Right lung (tissue), 5 donors: Measurements from ENCODE around the gene LGALS1. TPM values are rescaled to one million over a fixed set of nuclear protein-coding genes. Genes with fewer than 3 reads are reported as not detected.
"Not testable (repeated sequence)": the region's sequence is repeated elsewhere in the genome, so short reads cannot be mapped to it uniquely, and the experiment has no call there.

Source experiments
- DNase-seq, 2 donors: peaks; one replicate each; pipeline ENCODE4 v3.0.0-alpha.2; 2013
- polyA plus RNA-seq, 5 donors: library from polyadenylated mRNA; unstranded; fragments of 120-200 nt; gene quantifications; one replicate each; pipeline versions ENCODE4 v1.2.1 to v1.2.3, GENCODE V29; 2013; ENCODE audit warnings: inconsistent platforms in 1 of 5, low replicate concordance in 1 of 5; ENCODE audit not compliant: insufficient read length in 5 of 5, insufficient read depth in 1 of 5

LGALS1 gene
- polyA plus RNA-seq, 5 donors = 571 to 929 (median 646) TPM

DNA sequence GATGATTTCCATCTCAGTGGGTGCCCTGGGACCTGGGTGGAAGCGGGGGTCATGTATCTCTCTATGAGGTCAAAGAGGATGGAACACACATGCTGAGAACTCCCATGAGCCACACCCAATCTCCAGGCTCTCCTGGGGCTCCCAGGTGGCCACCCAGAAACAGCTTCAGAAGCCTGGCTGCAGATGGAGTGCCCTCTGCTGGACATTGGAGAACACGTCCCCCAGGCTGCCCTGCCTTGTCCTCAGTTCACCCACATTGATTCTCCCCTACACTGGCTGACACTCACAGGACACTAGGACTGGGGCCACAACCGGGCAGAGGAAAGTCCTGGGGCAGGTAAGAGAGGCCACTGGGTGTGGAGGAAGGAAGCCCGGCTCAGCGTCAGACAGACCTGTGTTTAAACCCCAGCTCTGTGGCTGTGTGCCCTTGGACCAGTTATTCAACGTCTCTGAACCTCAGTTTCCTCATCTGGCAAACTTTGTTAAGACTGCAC, 6.2 kb downstream of the LGALS1 start:
- peak; percentile 28 to 53 for DNase-seq

DNA sequence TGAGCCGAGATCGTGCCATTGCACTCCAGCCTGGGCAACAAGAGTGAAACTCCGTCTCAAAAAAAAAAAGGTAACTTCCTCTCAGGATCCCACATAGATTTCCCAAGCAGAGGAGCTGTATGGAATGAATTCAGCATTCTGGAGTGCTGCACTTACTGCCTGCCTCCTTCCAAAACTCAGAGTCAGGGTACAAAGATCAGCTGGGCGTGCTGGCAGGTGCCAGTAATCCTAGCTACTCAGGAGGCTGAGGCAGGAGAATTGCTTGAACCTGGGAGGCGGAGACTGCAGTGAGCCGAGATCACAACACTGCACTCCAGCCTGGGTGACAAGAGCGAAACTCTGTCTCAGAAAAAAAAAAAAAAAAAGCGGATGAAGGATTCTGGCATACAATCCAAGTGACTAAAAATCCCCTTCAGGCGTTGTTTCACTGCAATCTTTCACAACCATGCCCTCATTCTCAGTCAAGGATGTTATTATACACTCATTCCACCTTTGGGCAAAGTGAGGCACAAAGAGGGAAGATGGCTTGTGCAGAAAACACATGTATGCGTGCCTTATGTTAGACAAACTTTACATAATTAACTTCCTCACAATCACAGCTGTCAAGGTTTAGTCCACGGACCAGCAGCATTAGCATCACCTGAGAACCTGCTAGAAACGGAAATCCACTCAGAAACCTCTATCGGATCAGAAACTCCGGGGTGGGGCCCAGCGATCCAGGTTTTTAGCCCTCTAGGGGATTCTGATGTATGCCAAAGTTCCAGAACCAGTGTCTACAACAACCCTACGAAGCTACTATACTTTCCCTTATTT, 9.6 kb downstream of the LGALS1 start:
- DNase-seq = no peak

DNA sequence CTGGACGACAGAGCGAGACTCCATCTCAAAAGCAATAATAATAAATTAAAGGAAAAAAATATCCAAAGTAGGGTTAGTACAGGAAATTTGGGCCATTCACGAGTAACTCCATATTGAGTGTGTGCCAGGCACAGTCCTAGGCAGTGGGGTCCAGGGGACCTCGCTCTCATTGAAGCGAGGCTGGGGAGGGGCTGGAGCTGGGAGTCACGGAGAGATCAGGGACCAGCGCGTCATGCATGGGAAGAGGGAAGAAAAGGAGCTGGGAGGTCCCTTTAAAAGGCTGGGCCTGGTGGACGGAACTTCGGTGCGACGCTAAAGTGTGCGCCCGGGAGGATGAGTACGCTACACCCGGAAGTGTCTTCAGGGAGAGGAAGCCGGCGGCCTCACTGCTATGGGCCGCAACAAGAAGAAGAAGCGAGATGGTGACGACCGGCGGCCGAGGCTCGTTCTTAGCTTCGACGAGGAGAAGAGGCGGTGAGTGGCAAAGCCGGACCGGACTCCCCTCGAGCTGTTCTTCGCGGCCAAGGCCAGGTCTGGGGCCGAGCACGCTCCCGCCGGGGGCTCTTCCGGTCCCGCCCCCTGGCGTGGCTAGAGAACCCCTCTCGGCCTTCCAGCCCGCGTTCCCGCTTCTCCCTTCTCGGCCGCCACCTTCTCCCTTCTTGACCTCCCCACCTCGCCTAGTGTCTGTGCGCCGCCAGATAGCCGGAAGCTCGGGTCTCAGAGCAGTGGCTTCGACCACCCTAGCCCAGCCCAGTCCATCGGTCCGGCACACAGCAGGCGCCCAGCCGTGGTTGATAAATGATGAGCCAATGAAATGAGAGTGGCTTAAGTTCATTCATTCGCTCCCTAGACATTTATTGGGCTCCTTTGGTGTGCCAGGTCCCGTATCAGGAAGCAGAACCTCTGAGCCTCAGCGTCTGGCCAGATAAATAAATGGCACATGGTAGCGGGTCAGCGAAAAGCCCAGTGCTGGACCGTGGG, 10.9 kb downstream of the LGALS1 start, which contains the start of gene NOL12:
TSS of gene NOL12 (plus strand) at position 342 of the 981 bp plus-strand sequence. CDS start at position 392, 50 bp downstream.
- DNase-seq = peak; percentile 89 to 91

DNA sequence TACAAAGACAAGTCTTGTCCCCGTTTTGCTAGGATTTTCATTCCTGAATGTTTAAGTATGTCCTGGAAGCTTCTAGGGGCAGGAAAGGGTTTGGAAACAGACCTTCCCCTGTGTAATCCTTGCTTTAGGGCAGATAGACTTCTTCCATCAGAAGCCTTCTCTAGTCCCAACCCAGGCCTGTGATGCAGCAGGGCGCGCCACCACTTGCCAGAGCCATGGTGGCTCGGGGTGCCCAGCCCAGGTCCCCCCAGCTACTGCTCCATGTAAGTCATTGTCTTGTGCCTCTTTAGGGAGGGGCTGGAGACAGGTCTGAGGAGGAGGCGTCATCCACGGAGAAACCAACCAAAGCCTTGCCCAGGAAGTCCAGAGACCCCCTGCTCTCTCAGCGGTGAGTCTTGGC, 15.0 kb downstream of the LGALS1 start:
- DNase-seq = no peak

DNA sequence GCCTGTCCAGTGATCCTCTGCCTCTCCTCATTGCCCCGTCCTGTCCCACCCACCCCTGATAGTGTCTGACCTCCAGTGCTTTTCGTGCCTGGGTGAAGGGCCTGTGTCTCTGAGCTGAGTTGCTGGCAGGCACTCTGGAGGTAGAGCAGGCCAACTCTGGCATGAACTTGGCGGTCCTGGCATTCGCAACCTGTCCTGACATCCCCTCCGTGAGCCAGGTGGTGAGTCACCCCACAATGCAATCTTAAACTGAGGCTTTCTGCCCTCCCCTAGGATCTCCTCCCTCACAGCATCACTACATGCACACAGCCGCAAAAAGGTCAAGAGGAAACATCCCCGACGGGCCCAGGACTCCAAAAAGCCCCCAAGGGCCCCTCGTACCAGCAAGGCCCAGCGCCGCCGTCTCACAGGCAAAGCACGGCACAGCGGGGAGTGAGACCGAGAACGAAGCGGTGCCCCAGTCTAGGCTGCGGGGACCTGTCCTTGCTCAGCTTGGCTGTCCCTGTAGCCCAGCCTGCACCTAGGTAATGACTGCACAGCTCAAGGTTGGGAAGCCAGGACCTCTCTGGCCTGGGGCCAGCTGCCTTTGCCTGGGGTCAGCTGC, 15.6 kb downstream of the LGALS1 start:
- DNase-seq = no peak

DNA sequence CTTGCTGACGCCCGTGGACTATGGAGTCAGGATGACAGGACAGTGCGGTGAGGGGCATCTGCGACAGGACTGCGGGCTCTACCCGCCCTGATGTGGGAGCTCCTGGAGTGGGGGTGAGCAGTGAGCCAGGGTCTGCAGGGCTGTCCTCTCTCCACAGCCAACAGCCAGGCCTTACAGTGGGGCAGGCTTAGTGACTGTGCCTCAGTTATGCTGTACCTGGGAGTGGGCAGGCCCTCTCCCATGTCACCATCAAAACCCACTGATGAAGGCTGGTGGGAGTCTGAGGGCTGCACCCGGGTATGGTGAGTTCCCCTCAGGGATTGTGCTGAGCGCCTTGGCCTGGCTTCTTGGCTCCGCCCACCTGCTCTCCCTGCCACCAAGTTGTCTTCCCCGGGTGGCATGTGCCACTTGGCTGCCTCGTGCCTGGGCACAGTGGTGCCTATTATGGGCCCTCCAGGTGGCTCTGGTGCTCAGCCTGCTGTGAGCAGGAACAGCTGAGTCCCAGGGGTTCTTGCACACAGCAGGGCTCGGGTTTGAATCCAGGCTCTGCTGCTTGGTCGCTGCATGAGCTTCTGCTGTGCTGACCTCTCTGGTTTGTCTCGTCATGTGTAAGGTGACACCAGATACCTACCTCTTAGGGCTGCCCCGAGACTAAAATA, 17.3 kb downstream of the LGALS1 start:
- DNase-seq = no peak

DNA sequence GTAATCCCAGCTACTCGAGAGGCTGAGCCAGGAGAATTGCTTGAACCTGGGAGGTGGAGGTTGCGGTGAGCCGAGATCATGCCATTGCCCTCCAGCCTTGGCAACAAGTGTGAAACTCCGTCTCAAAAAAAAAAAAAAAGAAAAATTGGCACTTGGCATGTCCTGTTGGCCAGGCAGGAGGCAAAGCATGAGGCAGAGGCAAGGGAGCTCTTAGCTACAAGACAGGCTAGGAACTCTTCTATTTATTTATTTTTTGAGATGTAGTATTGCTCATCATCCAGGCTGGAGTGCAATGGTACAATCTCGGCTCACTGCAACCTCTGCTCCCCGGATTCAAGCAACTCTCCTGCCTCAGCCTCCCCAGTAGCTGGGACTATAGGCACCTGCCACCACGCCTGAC, 18.7 kb downstream of the LGALS1 start:
- not testable (repeated sequence) for DNase-seq

DNA sequence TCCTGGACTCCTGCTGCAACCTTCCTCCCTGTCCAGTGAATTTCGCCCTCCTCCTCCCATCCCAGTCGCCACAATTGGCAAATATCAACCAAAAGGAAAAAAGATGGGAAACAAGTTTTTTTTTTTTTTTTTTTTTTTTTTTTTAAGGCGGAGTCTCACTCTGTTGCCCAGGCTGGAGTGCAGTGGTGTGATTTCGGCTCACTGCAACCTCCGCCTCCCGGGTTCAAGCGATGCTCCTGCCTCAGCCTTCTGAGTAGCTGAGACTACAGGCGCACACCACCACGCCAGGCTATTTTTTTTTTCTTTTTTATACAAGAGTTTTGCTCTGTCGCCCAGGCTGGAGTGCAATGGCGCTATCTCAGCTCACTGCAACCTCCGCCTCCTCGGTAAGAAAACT, 20.8 kb downstream of the LGALS1 start:
- not testable (repeated sequence) for DNase-seq

DNA sequence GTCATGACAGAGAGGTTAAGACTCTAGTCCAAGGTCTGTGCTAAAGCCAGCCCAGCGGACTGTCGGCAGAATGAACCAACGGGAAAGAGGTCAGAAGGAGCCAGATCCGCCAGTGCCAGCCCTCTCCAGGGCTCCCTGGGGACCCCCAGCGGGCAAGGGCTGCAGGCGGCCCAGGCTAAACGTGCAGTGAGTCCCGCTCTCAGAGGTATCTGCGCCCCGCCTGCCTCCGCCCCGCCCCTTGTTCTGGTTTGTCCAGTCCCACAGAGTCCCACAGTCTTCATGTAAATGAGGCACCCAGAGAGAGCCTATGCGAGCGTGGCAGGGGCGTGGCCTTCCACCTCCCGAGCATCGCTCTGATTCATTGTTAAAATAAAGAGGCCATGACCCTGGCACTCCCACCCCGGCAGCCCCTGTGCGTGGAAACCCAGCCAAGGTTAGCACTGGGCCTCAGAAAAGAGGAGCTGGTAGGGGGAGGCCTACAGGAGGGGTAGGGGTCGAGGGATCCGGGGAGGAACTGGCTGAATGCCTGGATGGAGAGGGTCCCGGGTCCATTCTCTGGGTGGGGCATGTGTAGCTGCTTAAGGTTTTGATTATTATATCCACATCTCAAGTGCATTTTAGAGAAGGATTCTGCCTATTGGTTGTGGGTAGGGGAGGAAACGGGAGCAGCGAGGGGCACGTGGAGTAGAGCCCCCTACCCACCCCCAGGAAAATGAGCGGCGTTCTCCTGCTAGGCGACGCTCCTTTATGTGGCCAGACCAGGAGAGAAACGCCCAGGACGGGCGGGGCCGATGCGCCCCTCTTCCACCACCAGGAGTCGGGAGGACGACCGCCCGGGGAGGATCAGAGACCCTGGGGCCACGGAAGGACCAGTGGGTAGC, 21.5 kb downstream of the LGALS1 start, which contains the start of gene TRIOBP:
TSS of gene TRIOBP (plus strand) at position 392 of the 881 bp plus-strand sequence. CDS start 4,318 bp downstream, outside the sequence.
- DNase-seq = peak; percentile 85 to 86

DNA sequence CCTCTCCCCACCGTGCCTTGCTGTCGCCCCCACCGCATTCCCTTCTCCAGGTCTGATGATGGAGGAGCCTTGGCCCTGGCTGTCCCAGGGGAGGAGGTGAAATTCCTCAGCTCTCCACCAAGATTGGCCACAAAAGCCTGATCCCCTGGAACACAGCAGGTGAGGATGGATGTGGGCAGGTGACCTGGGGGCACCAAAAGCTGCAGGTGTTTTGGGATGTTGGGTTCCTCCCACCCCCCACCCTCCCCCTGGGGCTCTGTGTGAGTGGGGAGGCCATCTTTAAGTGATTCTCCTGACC, 22.1 kb downstream of the LGALS1 start:
- no peak for DNase-seq

DNA sequence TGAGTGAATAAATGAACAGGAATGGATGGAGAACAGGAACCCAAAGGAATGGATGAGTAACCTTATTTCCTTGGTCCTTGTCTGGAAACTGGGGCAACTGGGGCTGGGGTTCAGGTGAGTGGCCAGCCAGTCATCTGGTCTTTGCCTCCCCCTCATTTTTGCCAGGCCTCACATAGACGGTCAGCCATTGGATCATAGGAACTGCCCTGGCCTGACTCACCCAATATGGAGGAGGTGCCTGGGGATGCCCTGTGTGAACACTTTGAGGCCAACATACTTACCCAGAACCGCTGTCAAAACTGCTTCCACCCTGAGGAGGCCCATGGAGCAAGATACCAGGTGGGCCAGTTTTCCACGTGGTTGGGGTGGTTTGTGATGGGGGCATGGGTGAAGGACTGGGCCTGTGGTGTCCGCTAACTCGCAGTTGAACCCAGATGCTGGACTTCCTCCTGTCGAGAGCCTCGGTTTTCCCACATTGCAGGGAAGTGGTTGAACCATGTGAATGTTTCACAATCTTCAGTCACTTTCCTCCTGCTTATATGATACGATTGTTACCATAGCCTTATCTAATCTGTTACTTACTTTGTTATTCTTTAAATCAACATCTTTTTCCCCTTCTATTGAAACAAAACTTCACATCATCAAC, 25.8 kb downstream of the LGALS1 start:
- DNase-seq = no peak

DNA sequence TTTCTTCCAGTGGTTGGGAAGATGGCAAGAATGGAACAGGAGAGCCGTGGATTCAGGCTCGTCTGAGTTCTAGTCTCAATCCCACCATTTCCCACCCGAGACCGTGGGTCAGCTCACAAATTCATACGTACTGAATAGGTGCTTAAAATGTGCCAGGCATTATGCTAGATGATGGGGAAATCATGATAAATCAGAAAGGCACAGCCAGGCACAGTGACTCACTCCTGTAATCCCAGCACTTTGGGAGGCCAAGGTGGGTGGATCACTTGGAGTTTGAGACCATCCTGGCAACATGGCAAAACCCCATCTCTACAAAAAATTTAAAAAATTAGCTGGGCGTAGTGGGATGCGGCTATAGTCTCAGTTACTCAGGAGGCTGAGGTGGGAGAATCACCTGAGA, 28.5 kb downstream of the LGALS1 start:
- DNase-seq = no peak

DNA sequence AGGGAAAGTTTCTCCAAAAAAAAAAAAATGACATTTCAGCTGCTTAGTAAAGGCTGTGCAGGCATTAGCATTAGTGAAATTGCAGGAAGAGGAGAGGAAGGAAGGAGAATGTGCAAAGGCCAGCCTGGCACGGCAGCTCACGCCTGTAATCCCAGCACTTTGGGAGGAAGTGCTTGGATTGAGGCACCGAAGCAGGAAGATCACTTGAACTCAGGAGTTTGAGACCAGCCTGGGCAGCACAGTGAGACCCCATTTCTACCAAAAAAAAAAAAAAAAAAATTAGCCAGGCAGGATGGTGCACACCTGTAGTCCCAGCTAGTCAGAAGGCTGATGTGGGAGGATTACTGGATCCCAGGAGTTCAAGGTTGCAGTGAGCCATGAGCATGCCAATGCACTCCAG, 29.2 kb downstream of the LGALS1 start:
- DNase-seq = no peak

DNA sequence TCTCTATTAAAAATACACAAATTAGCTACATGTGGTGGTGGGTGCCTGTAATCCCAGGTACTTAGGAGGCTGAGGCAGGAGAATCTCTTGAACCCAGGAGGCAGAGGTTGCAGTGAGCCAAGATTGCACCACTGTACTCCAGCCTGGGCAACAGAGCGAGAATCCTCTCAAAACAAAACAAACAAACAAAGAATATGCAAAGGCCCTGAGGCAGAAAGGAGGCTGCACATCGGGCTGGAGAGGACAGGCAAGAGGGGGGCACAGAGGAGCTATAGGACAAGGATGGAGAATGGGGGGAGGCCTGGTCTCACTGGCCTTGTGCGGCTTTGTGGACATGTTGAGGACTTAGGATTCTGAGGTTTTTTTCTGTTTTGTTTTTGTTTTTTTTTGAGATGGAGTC, 29.8 kb downstream of the LGALS1 start:
- DNase-seq = no peak

DNA sequence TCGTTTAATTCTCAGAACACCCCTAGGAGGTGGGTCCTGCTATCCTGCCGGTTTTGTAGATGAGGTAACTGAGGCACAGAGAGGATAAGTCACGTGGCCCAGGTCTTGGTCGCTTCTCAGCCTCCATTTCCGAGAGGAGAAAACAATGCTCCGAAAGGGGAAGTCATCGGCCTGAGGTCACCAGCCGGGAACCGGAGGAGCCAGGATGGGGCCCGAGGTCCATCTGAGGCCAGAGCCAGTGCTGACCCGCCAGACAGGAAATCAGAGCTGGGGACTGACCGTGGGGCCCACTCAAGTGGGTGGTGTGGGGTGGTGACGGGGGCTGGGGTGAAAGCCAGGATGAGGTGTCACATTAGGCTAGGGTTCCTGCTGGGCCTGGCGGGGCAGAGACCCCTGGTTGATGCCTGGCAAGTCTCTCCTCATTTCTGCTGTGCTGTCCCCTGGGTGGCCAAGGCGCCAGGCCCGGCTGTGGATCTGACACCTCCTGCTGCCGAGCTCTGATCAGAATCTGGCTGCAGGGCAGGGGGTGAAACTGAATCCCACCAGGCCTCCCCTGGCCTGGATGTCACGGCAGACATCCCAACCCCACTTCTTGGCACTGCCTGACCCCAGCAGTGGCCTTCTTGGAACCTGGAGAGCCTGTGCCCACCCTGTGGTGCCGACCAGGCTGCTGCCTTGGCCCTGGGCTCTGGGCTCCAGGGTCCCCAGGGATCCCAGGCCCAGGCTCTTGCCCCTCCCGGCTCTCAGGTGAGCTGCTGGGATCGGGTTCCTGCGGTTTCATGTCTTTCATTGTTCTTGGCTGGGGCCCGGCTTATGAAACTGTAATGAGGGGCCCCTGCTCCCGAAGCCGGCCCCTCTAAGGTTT, 33.4 kb downstream of the LGALS1 start:
- DNase-seq = no peak

DNA sequence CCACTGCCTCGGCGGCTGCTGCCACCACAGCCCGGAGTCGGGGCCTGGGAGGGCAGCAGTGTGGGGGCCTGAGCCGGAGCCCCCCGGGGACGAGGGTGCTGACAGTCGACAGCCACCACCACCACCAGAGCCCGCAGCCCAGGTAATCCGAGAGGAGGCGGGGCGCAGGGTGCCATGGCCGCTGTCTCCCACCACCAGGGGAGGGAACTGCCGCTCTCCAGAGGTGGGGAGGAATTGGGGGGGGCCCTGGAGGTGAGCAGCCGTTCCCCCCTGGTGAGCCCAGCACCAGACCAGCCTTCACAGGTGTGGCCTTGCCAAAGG, 34.0 kb downstream of the LGALS1 start:
- DNase-seq = no peak

DNA sequence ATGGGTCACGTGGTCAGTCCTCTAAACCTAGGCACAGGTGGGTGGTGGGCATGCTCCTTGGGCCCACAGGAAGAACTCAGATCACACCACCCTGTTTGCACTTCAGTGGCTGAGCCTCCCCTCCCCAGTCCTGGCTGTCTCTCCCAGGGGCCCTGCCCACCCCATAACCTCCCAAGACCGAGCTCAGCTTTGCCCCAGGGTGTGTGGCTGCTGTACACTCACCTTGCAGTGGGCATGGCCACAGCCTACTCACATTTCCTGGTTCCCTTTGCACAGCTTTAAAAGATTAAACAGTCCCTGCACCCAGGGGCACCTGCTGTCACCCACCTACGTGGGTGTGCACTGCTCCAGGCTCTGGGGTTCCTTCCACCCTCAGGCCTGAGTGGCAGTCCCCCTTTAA, 35.2 kb downstream of the LGALS1 start:
- DNase-seq = no peak

DNA sequence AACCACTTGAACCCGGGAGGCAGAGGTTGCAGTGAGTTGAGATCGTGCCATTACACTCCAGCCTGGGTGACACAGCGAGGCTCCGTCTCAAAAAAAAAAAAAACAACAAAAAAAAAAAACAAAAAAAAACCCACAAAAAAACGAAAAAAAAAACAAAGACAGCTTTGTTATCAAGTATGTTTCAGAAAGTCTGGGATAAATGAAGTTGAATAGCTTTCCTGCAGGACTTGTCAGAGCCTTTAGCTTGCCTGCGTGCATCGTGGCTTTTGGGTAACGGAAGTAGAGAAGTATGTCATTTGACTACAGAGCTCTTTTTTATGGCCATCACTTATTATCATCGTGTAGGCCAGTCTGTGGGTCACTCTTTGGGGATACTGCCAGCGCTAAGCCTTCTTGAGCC, 36.1 kb downstream of the LGALS1 start:
- DNase-seq = no peak

DNA sequence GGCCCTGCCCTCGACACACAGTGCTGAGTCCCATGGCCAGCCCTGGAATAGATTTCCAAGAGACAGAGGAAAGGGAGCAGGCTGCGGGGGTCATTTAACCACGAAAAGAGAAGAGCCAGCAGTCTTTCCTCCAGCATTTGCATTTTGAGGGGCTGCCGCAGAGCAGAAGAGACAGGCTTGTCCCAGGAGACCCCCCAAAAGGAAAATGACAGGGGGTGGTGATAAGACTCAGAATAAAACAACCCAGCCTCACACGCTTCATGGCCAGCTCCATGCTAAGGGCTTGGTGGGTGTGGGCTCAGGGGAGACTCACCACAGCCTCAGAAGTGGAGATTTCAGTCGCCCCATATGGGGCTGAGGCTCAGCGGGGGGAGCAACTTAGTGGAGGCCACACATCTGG, 38.3 kb downstream of the LGALS1 start:
- no peak for DNase-seq
